ENCODE data around the gene FOXL2NB.

Gene FOXL2NB

GRCh38 chr3:138949002-138949418 is 2.0 kb downstream of the FOXL2NB start:
- TF ChIP-seq, protein P1, sequence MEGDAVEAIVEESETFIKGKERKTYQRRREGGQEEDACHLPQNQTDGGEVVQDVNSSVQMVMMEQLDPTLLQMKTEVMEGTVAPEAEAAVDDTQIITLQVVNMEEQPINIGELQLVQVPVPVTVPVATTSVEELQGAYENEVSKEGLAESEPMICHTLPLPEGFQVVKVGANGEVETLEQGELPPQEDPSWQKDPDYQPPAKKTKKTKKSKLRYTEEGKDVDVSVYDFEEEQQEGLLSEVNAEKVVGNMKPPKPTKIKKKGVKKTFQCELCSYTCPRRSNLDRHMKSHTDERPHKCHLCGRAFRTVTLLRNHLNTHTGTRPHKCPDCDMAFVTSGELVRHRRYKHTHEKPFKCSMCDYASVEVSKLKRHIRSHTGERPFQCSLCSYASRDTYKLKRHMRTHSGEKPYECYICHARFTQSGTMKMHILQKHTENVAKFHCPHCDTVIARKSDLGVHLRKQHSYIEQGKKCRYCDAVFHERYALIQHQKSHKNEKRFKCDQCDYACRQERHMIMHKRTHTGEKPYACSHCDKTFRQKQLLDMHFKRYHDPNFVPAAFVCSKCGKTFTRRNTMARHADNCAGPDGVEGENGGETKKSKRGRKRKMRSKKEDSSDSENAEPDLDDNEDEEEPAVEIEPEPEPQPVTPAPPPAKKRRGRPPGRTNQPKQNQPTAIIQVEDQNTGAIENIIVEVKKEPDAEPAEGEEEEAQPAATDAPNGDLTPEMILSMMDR (conservative IDR thresholded peaks at IDR 0.05): no peak
- no peak overlapping the region for H3K27ac ChIP-seq

- TF ChIP-seq, protein P1 (conservative IDR thresholded peaks at IDR 0.05): no peak
- H3K27ac ChIP-seq: no peak overlapping the region
These were observed 2.5 kb downstream of the FOXL2NB start for GRCh38 chr3:138949445-138950005.

- TF ChIP-seq, protein P1 (conservative IDR thresholded peaks at IDR 0.05): no peak
- no peak overlapping the region; the same call in 1 of the 2 replicates for H3K27ac ChIP-seq
These were observed 3.1 kb downstream of the FOXL2NB start for GRCh38 chr3:138950006-138950644.

DNA sequence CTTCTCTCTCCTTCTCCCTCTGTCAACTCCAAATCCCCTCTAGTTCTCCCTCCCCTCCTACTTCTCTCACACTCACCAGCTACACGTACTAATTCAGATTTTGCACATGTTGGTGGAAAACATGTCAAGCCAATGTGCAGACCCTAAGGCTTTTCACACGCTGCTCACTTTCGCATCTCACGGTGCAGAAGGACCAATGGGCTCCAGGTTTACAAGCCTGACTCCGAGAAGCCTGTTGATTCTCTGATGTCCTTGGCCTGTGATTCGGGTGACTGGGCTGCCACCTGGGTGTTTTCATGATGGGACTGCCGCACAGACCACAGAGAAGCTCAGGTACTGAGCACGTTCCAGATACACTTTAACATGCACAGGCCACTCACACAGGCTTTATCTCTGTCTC is 3.7 kb downstream of the FOXL2NB start:
- TF ChIP-seq, protein P1 (conservative IDR thresholded peaks at IDR 0.05): no peak
- no peak overlapping the region for H3K27ac ChIP-seq

DNA sequence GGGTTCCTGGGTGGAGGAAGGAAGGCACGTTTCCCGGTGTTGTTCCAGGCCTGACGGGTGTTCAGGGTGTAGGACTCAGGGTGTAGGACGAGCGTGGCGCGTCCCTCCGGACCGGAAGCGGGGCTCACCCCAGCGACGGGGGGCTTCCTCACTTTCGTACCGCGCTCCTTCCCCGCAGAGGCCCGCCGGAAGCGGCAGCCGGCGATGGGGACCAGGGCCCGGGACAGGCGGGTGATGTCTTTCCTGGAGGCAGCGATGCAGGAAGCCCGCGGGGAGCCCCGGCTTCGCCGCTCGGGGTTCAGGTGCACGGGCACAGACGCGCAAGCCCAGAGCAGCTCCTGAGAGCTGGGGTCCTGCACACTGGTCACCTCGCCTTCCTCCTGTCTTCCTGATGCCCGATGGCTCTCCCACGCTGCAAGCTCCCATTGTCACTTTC is 13.4 kb downstream of the FOXL2NB start:
- no peak overlapping the region for H3K27ac ChIP-seq
- TF ChIP-seq, protein P1 (conservative IDR thresholded peaks at IDR 0.05): no peak

DNA sequence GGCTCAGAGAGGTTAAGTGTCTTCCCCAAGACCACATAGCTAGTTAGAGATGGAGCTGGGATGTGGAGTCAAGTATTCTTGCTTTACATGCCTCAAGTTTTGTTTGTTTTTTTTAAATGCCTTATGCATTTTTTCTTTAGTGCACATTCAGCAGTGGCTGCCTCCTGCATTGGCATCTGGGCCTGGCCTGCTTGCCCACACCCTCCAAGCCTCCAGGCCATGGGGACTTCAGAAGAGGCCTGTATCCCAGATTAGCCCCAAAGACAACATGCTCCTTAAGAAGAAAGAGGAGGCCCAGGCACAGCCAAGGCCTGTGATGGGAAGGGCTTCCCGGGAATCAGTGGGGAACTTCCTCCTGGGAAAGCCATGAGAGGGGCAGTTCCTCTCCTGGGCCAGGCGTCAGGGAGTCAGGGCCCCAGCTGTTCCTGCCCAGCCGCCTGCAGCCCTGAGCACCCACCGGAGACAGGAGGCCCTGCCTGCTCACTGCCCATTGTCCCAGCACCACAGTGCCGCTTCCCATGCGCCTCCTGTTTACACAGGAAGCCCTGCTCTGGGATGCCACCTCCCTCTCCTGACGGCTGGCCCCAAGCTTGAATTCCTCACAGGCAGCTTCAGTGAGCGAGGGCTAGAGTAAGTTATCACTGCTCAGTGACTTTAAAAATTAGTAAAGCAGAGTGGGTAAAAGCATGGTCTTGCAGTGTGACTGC is 16.0 kb downstream of the FOXL2NB start:
- H3K27ac ChIP-seq: no peak overlapping the region
- TF ChIP-seq, protein P1 (conservative IDR thresholded peaks at IDR 0.05): no peak

GRCh38 chr3:138964264-138964663 is 17.2 kb downstream of the FOXL2NB start:
- H3K27ac ChIP-seq: no peak overlapping the region
- TF ChIP-seq, protein P1 (conservative IDR thresholded peaks at IDR 0.05): no peak

Data from VCaP (cell line).